Skeletal muscle tissue (tissue), 4 donors: Measurements from ENCODE around the gene CLSTN3. TPM values are rescaled to one million over a fixed set of nuclear protein-coding genes. Genes with fewer than 3 reads are reported as not detected.

Experiments used
- H3K27ac ChIP-seq: one replicate; pipeline ENCODE4 v1.7.0; 2013; ENCODE audit warnings: mild to moderate bottlenecking, low read depth, low read length, inconsistent platforms
- H3K27me3 ChIP-seq, 3 donors: one replicate each; pipeline ENCODE4 v1.7.0; 2013; ENCODE audit warnings: low read length in 3 of 3; ENCODE audit not compliant: control insufficient read depth in 3 of 3, insufficient read depth in 3 of 3
- H3K36me3 ChIP-seq, 3 donors: one replicate each; pipeline ENCODE4 v1.7.0; 2013; ENCODE audit warnings: low read length in 3 of 3; ENCODE audit not compliant: control insufficient read depth in 3 of 3, insufficient read depth in 3 of 3
- H3K4me1 ChIP-seq, 3 donors: one replicate each; pipeline ENCODE4 v1.7.0; 2013; ENCODE audit warnings: low read length in 3 of 3, mild to moderate bottlenecking in 3 of 3; ENCODE audit not compliant: control insufficient read depth in 3 of 3, insufficient read depth in 3 of 3
- H3K4me3 ChIP-seq, 3 donors: one replicate each; pipeline ENCODE4 v1.7.0; 2013; ENCODE audit warnings: low read length in 3 of 3
- H3K9ac ChIP-seq, 3 donors: one replicate each; pipeline ENCODE4 v1.7.0; 2013; ENCODE audit warnings: low read length in 3 of 3, mild to moderate bottlenecking in 3 of 3, moderate library complexity in 2 of 3, low read depth in 1 of 3
- H3K9me3 ChIP-seq, 3 donors: one replicate each; pipeline ENCODE4 v1.7.0; 2013; ENCODE audit warnings: low read length in 3 of 3; ENCODE audit not compliant: control insufficient read depth in 3 of 3
- total RNA-seq: library from RNA; depleted of rRNA; stranded (reverse); fragments of >200 nt; gene quantifications from one replicate; pipeline ENCODE4 v1.2.3, GENCODE V29; 2014
- donor health status: Osteomylitis.

CLSTN3 gene
- total RNA-seq, result 15.1 TPM

DNA sequence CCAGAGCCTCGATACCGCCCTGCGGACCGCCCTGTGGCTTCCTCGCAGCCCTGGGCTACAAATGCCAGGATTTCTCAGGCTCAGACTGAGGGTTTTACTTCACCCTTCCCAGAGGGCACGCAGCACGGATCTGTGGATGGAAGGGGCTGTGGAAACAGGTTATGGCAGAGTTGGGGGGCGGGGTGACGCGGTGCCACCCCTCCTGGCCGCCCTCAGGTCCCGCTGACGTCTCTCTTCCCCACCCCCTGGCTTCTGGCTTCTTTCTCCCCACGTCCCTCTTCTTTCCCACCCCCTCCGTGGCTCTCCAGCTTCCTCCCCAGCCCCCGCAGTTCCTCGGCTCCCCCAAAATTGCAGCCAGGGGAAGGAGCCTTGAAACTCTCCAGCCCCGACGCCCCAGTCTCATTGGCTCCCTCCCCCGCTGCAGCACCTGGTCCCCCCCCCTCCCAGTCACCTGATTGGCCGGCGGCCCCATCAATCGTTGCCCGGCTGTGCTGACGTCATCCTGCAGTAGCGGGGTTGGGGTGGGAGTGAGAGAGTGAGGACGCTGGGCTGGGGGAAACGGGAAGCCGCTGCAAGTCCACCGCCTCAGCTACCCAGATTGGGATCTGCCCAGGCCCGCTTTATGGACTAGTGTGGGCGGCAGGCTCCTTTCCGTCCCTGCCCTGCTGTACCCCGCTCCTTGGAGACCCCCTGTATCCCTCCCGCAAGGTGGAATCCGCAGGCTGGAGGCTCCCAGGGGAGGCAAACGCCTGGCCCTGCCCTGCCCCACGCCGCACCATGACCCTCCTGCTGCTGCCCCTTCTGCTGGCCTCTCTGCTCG is at the start of gene CLSTN3:
Gene CLSTN3 (plus strand): TSS at position 500 of the 820 bp plus-strand sequence. CDS start 278 bp downstream, at position 778.
- Histone ChIP-seq H3K9ac (peak within 1 kb of the TSS; percentile 61 to 75 (median 74)), H3K4me1 (peaks cover 20 to 30% (median 30%) of the 10 kb centered on the region in 3 donors), H3K9me3 (no peaks in the 10 kb centered on the region), H3K27me3 (peaks cover 21 to 33% (median 27%) of the 10 kb centered on the region in 3 donors), H3K36me3 (peaks cover 0 to 10% (median 4%) of the 10 kb centered on the region in 3 donors), H3K4me3 (peak within 1 kb of the TSS; percentile 70 to 79 (median 72)), H3K27ac (peak within 1 kb of the TSS; percentile 56)

GRCh38 chr12:7081037-7081436 is 49.1 kb upstream of the CLSTN3 start:
- Histone ChIP-seq H3K27ac (no peak overlapping the region), H3K36me3 (peaks cover 21 to 35% (median 26%) of the 10 kb centered on the region in 3 donors), H3K9me3 (no peaks in the 10 kb centered on the region), H3K27me3 (no peaks in the 10 kb centered on the region), H3K9ac (no peak overlapping the region), H3K4me3 (no peak overlapping the region), H3K4me1 (no peaks in the 10 kb centered on the region)

GRCh38 chr12:7083125-7083524 is 47.0 kb upstream of the CLSTN3 start:
- peaks cover 21 to 43% (median 26%) of the 10 kb centered on the region in 3 donors for H3K36me3 ChIP-seq
- H3K27ac ChIP-seq, result no peak overlapping the region
- no peak overlapping the region for H3K4me3 ChIP-seq
- no peaks in the 10 kb centered on the region for H3K9me3 ChIP-seq
- no peak overlapping the region for H3K9ac ChIP-seq
- no peaks in the 10 kb centered on the region for H3K4me1 ChIP-seq
- H3K27me3 ChIP-seq, result no peaks in the 10 kb centered on the region

GRCh38 chr12:7089196-7089871 is 40.8 kb upstream of the CLSTN3 start:
- peaks cover 20 to 39% (median 24%) of the 10 kb centered on the region in 3 donors for H3K4me1 ChIP-seq
- no peak overlapping the region for H3K9ac ChIP-seq
- H3K27me3 ChIP-seq, result no peaks in the 10 kb centered on the region
- H3K36me3 ChIP-seq, result peaks cover 20 to 25% (median 23%) of the 10 kb centered on the region in 3 donors
- H3K9me3 ChIP-seq, result no peaks in the 10 kb centered on the region
- H3K27ac ChIP-seq, result peak overlapping the region; percentile 13
- no peak overlapping the region for H3K4me3 ChIP-seq

- Histone ChIP-seq H3K4me1 (peaks cover 20 to 39% (median 24%) of the 10 kb centered on the region in 3 donors), H3K27me3 (no peaks in the 10 kb centered on the region), H3K27ac (peak overlapping the region; percentile 82), H3K9me3 (no peaks in the 10 kb centered on the region), H3K36me3 (peaks cover 12 to 17% (median 13%) of the 10 kb centered on the region in 3 donors), H3K4me3 (peak overlapping the region; percentile 41 to 88 (median 64)), H3K9ac (peak overlapping the region; percentile 3 to 77 (median 45))
Measured at GRCh38 chr12:7090222-7090998, 39.8 kb upstream of the CLSTN3 start.

DNA sequence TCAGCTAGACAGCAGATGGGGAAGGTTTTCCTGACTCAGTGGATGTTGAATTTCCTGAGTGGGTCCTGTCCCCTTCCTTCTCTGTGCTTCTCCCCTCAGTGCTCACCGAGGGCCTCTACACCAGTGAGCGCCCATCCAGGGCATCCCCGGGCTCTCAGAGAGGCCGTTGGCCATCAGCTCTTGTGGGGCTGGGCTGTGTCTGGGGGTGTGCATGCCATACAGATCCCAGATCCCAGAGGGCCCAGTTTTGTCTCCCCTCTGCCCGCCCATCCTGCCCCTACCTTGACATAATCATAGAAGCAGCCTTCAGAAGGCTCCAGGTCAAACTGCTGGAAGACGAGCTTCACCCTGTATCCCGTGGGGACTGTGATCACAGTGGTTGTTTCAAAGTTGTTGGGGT is 39.0 kb upstream of the CLSTN3 start:
- no peaks in the 10 kb centered on the region for H3K9me3 ChIP-seq
- H3K27ac ChIP-seq, result peak overlapping the region; percentile 82
- H3K9ac ChIP-seq, result peak overlapping the region; percentile 45 to 79 (median 77)

DNA sequence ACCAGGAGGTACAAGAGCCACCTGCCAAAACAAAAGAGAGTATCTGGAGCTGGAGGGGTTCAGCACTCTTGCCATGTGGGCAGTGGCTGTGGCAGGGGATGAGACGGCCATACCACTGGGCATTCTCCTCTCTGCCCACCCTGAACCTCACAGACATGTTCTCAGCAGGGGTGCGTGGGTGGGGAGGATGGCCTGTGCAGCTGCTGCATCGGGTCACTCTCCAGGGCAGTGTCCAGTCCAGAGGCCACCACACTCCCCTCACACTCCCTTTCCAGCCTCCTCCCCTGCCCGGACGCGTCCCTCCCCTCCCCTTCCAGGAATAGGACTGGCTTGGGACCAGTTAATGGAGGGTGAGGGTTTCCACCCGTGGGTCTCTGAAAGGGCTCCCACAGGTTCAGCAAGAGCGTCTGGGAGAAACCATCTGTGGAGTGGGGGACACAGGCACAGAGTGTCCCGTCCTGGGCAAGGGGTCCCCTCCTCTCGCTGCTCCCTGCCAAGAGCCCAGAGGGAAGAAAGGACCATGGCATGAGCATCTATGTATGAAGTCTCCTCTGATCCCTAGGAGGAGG is 38.4 kb upstream of the CLSTN3 start:
- H3K9ac ChIP-seq, result peak overlapping the region; percentile 77 to 85 (median 79)
- H3K27ac ChIP-seq, result peak overlapping the region; percentile 82
- H3K9me3 ChIP-seq, result no peaks in the 10 kb centered on the region
- peaks cover 6 to 11% (median 10%) of the 10 kb centered on the region in 3 donors for H3K36me3 ChIP-seq
- H3K4me1 ChIP-seq, result peaks cover 22 to 43% (median 24%) of the 10 kb centered on the region in 3 donors
- peak overlapping the region; percentile 64 to 88 (median 82) for H3K4me3 ChIP-seq
- H3K27me3 ChIP-seq, result no peaks in the 10 kb centered on the region

More for the DNA sequence above, 39.0 kb upstream of the CLSTN3 start:
- Histone ChIP-seq H3K4me3 (peak overlapping the region; percentile 64 to 88 (median 82)), H3K27me3 (no peaks in the 10 kb centered on the region), H3K4me1 (peaks cover 20 to 39% (median 24%) of the 10 kb centered on the region in 3 donors), H3K36me3 (peaks cover 6 to 11% (median 10%) of the 10 kb centered on the region in 3 donors)

DNA sequence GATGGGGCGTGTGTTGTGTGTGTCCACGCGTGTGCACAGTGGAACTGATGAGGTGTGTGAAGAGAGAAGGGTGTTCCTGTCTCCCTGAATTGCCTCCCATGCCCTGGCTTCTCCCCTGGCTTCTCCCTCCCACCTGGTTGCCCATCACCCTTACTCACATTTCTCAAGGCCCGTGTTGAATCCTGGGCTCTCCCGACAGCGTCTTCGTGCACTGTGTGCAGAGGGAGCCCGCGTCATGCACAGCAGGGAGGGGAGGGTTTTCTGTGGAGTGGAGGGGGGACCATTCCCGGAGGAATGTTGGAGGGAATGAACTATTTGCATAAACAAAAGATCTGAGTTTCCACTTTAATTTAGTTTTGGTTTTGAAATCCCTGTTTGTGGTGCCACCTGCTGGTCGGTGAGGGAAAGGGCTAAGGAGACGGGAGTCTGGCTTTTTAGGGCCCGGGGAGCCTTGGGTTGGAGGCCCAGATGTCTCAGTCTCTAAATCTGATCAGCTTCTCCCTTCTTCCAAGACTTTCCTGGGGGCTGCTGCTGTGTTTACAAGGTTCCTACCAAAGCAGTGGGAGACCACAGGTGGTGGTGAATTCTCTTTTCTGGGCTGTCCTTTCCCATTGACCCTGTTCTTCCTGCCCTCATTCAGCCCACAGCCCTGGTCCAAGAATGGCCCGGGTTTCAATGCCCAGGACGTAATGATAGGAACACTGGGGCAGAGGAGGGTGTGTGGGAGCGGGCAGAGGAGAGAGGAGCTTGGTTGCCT is 37.8 kb upstream of the CLSTN3 start, which contains the start of gene C1R:
Gene C1R (minus strand): TSS at position 217 of the 757 bp plus-strand sequence. CDS start 57 bp downstream, at position 160.
- Histone ChIP-seq H3K36me3 (peaks cover 6 to 10% (median 10%) of the 10 kb centered on the region in 3 donors), H3K27ac (peak within 1 kb of the TSS; percentile 82), H3K9ac (peak within 1 kb of the TSS; percentile 77 to 85 (median 79)), H3K9me3 (no peaks in the 10 kb centered on the region), H3K4me3 (peak within 1 kb of the TSS; percentile 64 to 88 (median 82)), H3K4me1 (peaks cover 24 to 50% (median 27%) of the 10 kb centered on the region in 3 donors), H3K27me3 (no peaks in the 10 kb centered on the region)
